Immature natural killer cell (primary cell): ENCODE data around the gene COL4A2. TPM values are rescaled to one million over a fixed set of nuclear protein-coding genes. Genes with fewer than 3 reads are reported as not detected.

ENCODE experiments used
- DNase-seq, 3 donors: peaks; one replicate each; pipeline ENCODE4 v3.0.0; 2022; ENCODE audit warnings: mixed read lengths in 1 of 3
- H3K27ac Mint-ChIP-seq, 6 donors: one replicate each; pipeline ENCODE4 v1.8.0; 2020; ENCODE audit warnings: mixed read lengths in 6 of 6, mild to moderate bottlenecking in 5 of 6, inconsistent platforms in 4 of 6, moderate library complexity in 3 of 6
- H3K27me3 Mint-ChIP-seq, 3 donors: one replicate each; pipeline ENCODE4 v1.8.0; 2020 to 2021; ENCODE audit warnings: low read depth in 3 of 3, mild to moderate bottlenecking in 3 of 3, mixed read lengths in 3 of 3, moderate library complexity in 3 of 3, inconsistent platforms in 1 of 3
- H3K36me3 Mint-ChIP-seq, 3 donors: one replicate each; pipeline ENCODE4 v1.8.0; 2020; ENCODE audit warnings: mixed read lengths in 3 of 3, inconsistent platforms in 2 of 3, mild to moderate bottlenecking in 2 of 3
- H3K4me1 Mint-ChIP-seq, 2 donors: one replicate each; pipeline ENCODE4 v1.8.0; 2020; ENCODE audit warnings: inconsistent platforms in 2 of 2, mild to moderate bottlenecking in 2 of 2, mixed read lengths in 2 of 2, moderate library complexity in 1 of 2
- H3K4me3 Mint-ChIP-seq, 5 donors: one replicate each; pipeline ENCODE4 v1.8.0; 2020; ENCODE audit warnings: mild to moderate bottlenecking in 5 of 5, mixed read lengths in 5 of 5, inconsistent platforms in 3 of 5, moderate library complexity in 3 of 5
- H3K9me3 Mint-ChIP-seq, 6 donors: one replicate each; pipeline ENCODE4 v1.8.0; 2020; ENCODE audit warnings: mild to moderate bottlenecking in 6 of 6, mixed read lengths in 6 of 6, inconsistent platforms in 4 of 6, moderate library complexity in 3 of 6
- polyA plus RNA-seq, 3 donors: library from polyadenylated mRNA; unstranded; fragments of 300-500 nt; fragmentation: Illumina TruSeq; gene quantifications; one replicate each; pipeline ENCODE4 v1.2.3, GENCODE V29; 2021

The COL4A2 gene
- polyA plus RNA-seq, 3 donors from 2014 or later = not detected

GRCh38 chr13:110343241-110343865, 36.3 kb downstream of the COL4A2 start:
- no peak overlapping the region for H3K4me3 Mint-ChIP-seq
- DNase-seq = no peak
- peaks cover 20 to 32% of the 10 kb centered on the region in 2 donors for H3K4me1 Mint-ChIP-seq
- peaks cover 0 to 1% (median 0%) of the 10 kb centered on the region in 6 donors for H3K9me3 Mint-ChIP-seq
- no peaks in the 10 kb centered on the region for H3K36me3 Mint-ChIP-seq
- H3K27me3 Mint-ChIP-seq = peaks cover 2 to 9% (median 4%) of the 10 kb centered on the region in 3 donors
- H3K27ac Mint-ChIP-seq = no peak overlapping the region

DNA sequence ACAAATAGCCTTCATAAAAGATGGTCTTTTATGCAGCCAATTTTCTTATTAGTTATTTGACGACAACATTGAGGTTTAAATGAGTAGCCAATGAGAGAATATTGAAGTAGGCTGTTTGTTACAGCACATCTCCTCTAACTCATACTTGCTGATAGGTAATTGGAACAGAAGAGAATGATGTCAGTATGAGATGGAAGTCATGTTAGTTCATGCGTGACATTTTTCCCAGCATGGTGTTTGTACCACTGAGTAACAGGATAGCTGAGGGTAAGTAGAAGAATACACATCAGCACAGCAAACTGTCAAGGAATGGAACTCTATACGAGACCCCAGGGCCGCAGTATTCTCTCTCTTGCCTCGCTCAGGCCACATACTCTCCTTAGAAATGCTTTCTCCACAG, 37.2 kb downstream of the COL4A2 start:
- H3K4me1 Mint-ChIP-seq = peaks cover 20 to 26% of the 10 kb centered on the region in 2 donors
- no peak overlapping the region for H3K27ac Mint-ChIP-seq
- peaks cover 0 to 1% (median 0%) of the 10 kb centered on the region in 6 donors for H3K9me3 Mint-ChIP-seq
- peaks cover 2 to 9% (median 4%) of the 10 kb centered on the region in 3 donors for H3K27me3 Mint-ChIP-seq
- no peak overlapping the region for H3K4me3 Mint-ChIP-seq
- no peak for DNase-seq
- H3K36me3 Mint-ChIP-seq = no peaks in the 10 kb centered on the region

DNA sequence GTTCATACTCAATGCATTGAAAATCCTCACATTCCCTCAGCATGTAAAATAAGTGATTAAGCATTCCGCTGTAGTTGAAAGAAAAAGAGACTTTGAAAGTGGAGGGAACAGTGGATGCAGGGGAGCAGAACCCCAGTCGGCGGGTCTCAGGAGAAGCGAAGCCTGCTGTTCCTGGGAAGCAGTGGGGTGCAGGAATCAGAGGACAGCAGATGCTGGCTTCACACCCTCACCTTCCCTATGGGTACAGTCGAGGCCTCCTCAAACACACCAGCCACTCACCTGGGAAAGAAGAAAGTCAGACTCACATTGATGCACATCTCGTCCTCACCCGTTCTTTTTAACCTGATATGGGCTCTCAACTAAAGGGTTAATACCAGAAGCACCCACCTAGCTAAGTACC, 38.2 kb downstream of the COL4A2 start:
- Mint-ChIP-seq H3K36me3 (no peaks in the 10 kb centered on the region), H3K4me1 (peaks cover 15 to 17% of the 10 kb centered on the region in 2 donors), H3K9me3 (no peaks in the 10 kb centered on the region), H3K4me3 (no peak overlapping the region), H3K27me3 (peaks cover under 1 to 4% (median 2%) of the 10 kb centered on the region in 3 donors), H3K27ac (no peak overlapping the region)
- DNase-seq = no peak

- H3K27ac Mint-ChIP-seq = no peak overlapping the region
- no peaks in the 10 kb centered on the region for H3K36me3 Mint-ChIP-seq
- peaks cover 0 to 5% (median 2%) of the 10 kb centered on the region in 3 donors for H3K27me3 Mint-ChIP-seq
- H3K9me3 Mint-ChIP-seq = no peaks in the 10 kb centered on the region
- peaks cover 11 to 12% of the 10 kb centered on the region in 2 donors for H3K4me1 Mint-ChIP-seq
- no peak overlapping the region for H3K4me3 Mint-ChIP-seq
- DNase-seq = no peak
These were observed 38.6 kb downstream of the COL4A2 start for GRCh38 chr13:110345701-110346100.

- H3K9me3 Mint-ChIP-seq = no peaks in the 10 kb centered on the region
- H3K4me1 Mint-ChIP-seq = peaks cover 1 to 3% of the 10 kb centered on the region in 2 donors
- DNase-seq = no peak
- H3K27me3 Mint-ChIP-seq = peaks cover 2 to 6% (median 2%) of the 10 kb centered on the region in 3 donors
- no peak overlapping the region for H3K27ac Mint-ChIP-seq
- H3K4me3 Mint-ChIP-seq = no peak overlapping the region
- no peaks in the 10 kb centered on the region for H3K36me3 Mint-ChIP-seq
These were observed 39.6 kb downstream of the COL4A2 start for GRCh38 chr13:110346661-110347067.

DNA sequence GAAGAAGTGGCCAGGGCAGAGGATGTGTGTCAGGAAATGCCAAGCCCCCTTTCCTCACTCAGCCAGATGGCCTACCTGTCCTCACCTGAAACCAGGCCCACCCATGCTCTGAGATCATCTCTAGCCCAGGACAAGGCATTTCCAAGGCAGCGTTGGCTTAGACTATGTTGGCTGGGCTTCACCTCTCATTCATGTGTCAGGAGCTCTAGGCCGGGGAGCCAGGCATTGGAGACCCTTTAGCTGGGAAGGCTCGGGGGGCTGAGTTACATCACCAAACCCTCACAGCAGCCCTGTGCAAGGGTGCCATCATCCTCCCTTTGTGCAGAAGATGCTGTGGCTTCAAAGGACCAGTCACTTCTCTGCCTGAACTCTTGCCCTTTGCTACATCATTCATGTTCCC, 40.0 kb downstream of the COL4A2 start:
- Mint-ChIP-seq H3K27ac (no peak overlapping the region), H3K27me3 (peaks cover 2 to 6% (median 2%) of the 10 kb centered on the region in 3 donors), H3K4me1 (no peaks in the 10 kb centered on the region), H3K36me3 (no peaks in the 10 kb centered on the region), H3K9me3 (no peaks in the 10 kb centered on the region), H3K4me3 (no peak overlapping the region)
- no peak for DNase-seq

- Mint-ChIP-seq H3K9me3 (no peaks in the 10 kb centered on the region), H3K27ac (no peak overlapping the region), H3K4me1 (no peaks in the 10 kb centered on the region), H3K27me3 (peaks cover 0 to 5% (median 2%) of the 10 kb centered on the region in 3 donors), H3K4me3 (no peak overlapping the region), H3K36me3 (no peaks in the 10 kb centered on the region)
- DNase-seq = no peak
These were observed 40.6 kb downstream of the COL4A2 start for GRCh38 chr13:110347535-110348308.

DNA sequence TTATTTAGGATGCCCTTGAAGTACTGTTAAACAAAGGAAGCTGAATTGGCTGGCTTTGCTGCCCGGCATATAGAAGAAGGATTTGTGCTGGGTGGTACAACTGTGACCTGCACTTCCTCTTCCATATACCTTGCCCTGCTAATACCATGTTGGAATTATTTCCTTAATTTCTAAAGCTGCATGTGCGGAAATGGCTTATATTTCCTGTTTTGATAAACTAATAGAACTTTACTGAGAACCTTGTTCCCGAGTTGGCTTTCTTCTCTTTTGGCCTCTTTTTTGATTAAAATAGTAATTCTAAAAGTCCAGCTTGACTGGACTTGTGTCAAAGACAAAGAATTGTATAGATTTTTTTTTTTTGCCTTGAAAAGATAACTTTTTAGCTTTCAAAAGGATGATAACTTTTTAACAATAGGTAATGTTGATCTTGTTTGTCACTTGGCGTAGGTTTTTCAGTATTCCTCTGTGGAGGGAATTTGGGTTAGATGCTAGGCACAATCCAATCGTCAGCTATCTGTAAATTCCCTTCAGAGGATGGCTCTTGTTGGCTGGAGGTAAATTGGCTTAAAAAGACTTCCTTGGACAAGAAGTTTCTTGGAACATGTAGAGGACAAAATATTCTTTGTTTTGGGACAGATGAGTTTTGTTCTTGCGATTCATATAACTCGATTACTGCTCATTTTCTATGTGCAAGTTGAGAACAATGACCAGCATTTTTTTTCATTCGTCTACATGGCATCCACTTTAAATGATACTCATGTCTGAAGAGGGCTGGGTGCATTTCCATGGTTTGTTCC, 41.4 kb downstream of the COL4A2 start:
- Mint-ChIP-seq H3K27ac (no peak overlapping the region), H3K4me1 (no peaks in the 10 kb centered on the region), H3K36me3 (no peaks in the 10 kb centered on the region), H3K27me3 (peaks cover 2 to 7% (median 2%) of the 10 kb centered on the region in 3 donors), H3K4me3 (no peak overlapping the region), H3K9me3 (no peaks in the 10 kb centered on the region)
- no peak for DNase-seq

DNA sequence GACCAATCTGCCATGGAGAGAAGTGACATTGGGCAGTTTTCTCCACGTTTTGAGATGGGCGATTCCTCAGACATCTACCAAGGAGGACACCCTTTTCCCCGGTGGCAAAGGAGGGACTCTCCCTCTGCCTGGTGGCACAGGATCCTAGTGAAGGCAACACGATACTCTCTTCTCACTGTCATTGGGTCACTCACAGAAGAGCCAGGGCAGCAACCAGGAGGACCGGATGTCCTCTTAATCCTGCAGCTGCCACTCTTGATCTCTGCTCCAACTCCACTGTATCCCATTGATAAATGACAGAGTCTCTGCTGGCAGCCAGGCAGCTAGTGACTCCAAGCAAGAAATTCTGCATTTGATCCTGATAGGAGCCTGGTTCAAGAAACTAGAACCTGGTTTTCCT, 42.2 kb downstream of the COL4A2 start:
- H3K27ac Mint-ChIP-seq = no peak overlapping the region
- no peaks in the 10 kb centered on the region for H3K9me3 Mint-ChIP-seq
- no peak overlapping the region for H3K4me3 Mint-ChIP-seq
- no peaks in the 10 kb centered on the region for H3K36me3 Mint-ChIP-seq
- DNase-seq = no peak
- no peaks in the 10 kb centered on the region for H3K4me1 Mint-ChIP-seq
- peaks cover 2 to 10% (median 2%) of the 10 kb centered on the region in 3 donors for H3K27me3 Mint-ChIP-seq

DNA sequence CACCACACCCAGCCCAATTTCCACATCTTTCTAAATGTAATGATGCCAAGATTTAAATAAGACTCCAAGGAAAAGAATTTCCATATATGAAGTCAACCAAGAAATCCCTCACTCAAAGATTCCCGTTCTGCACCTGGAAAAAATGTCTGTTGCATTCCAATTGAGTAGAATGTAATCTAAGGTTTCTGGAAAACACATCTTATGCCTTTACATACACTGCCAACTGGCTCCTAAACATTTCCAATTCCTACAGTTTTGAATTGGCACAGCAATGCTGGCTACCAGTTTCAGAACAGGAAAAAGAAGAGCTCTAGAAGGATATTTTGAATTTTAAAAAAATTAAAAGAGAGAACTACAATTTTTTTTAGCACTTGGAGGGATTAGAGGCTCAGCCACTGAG, 43.0 kb downstream of the COL4A2 start:
- no peak for DNase-seq
- Mint-ChIP-seq H3K9me3 (no peaks in the 10 kb centered on the region), H3K4me1 (no peaks in the 10 kb centered on the region), H3K4me3 (no peak overlapping the region), H3K36me3 (no peaks in the 10 kb centered on the region), H3K27ac (no peak overlapping the region), H3K27me3 (peaks cover 2 to 10% (median 2%) of the 10 kb centered on the region in 3 donors)

DNA sequence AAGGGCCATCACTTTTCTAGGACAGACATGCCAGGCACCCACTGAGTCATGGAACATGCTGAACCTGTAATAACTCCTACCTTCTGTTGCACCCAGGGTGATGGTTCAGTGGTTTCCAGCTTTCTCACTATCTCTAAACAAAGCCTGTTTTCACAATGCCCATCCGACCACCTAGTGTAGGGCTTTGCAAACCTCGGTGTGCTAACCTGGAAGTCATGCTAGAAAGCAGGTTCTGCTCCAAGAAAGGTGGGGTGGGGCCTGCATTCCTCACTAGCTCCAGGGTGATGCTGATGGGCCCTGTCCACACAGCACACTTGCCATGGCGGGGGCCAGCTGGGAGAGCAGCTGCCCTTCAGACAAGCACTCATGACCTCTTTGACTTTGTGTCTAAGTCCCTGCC, 43.4 kb downstream of the COL4A2 start:
- DNase-seq = no peak

GRCh38 chr13:110351636-110352420, 44.7 kb downstream of the COL4A2 start:
- no peak for DNase-seq
- H3K9me3 Mint-ChIP-seq = no peaks in the 10 kb centered on the region
- H3K27me3 Mint-ChIP-seq = peaks cover 2 to 10% (median 4%) of the 10 kb centered on the region in 3 donors
- no peaks in the 10 kb centered on the region for H3K36me3 Mint-ChIP-seq
- H3K4me3 Mint-ChIP-seq = no peak overlapping the region
- no peak overlapping the region for H3K27ac Mint-ChIP-seq
- H3K4me1 Mint-ChIP-seq = no peaks in the 10 kb centered on the region

More for the DNA sequence above, 43.4 kb downstream of the COL4A2 start:
- Mint-ChIP-seq H3K9me3 (no peaks in the 10 kb centered on the region), H3K4me1 (no peaks in the 10 kb centered on the region), H3K27me3 (peaks cover 2 to 10% (median 4%) of the 10 kb centered on the region in 3 donors), H3K4me3 (no peak overlapping the region), H3K36me3 (no peaks in the 10 kb centered on the region), H3K27ac (no peak overlapping the region)

DNA sequence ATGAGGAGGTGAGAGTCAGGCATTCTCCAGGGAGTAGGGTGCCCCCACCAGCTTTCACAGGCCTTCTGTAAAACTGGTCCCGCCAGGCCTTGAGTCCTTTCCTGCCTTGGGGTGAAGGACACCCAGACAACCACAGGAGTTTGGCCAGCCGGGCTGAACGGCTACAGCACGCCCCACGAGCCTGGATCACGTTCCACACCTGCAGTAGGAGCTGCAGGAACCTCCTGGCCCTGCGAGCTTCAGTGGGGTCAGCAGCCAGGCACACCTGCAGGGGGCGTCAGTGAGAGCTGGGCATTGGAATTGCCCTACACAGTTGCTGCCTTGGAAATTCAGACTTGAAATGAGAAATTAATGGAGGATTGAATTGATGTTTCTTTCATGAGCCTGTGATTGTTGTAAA, 45.7 kb downstream of the COL4A2 start:
- Mint-ChIP-seq H3K27me3 (peaks cover 2 to 10% (median 4%) of the 10 kb centered on the region in 3 donors), H3K4me1 (no peaks in the 10 kb centered on the region), H3K4me3 (no peak overlapping the region), H3K27ac (no peak overlapping the region), H3K9me3 (no peaks in the 10 kb centered on the region), H3K36me3 (no peaks in the 10 kb centered on the region)
- DNase-seq = no peak
